ENCODE data around the gene TM7SF3. TPM values are rescaled to one million over a fixed set of nuclear protein-coding genes. Genes with fewer than 3 reads are reported as not detected.

TM7SF3 gene
- total RNA-seq, 3 donors from 2014 or later = 40.2 to 60.0 (median 56.1) TPM

DNA sequence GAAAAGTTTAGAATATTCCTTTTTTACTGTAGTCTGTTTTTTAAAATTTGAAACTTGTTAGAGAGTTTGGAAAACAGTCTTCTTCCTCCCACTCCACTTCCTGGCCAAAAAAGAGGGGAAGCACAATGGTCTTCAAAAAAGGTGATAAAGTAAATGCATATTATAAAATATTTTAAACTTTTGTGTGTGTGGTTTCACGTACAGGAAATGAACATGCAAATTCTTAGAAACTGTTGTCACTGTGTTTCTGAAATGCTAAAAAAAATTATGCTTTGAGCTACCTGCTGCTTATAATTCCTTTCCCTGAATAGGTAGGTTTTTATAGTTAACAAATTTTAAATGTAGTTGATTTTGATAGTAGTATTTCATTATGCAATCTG lies 73.0 kb downstream of the TM7SF3 start:
- intact Hi-C loops (cut with DNase I; ENCODE audit: low total_unique reads) = no loop called here
- Histone ChIP-seq H3K36me3 (no peaks in the 10 kb centered on the region), H3K4me1 (peaks cover 0 to 5% of the 10 kb centered on the region in 2 donors), H3K27me3 (no peaks in the 10 kb centered on the region), H3K9me3 (no peaks in the 10 kb centered on the region), H3K27ac (no peak overlapping the region), H3K4me3 (peak overlapping the region in 1 of 3 donors; percentile 10)
- no peak for DNase-seq (ENCODE audit: low spot score in 2 of 2)
- TF ChIP-seq, protein P1, sequence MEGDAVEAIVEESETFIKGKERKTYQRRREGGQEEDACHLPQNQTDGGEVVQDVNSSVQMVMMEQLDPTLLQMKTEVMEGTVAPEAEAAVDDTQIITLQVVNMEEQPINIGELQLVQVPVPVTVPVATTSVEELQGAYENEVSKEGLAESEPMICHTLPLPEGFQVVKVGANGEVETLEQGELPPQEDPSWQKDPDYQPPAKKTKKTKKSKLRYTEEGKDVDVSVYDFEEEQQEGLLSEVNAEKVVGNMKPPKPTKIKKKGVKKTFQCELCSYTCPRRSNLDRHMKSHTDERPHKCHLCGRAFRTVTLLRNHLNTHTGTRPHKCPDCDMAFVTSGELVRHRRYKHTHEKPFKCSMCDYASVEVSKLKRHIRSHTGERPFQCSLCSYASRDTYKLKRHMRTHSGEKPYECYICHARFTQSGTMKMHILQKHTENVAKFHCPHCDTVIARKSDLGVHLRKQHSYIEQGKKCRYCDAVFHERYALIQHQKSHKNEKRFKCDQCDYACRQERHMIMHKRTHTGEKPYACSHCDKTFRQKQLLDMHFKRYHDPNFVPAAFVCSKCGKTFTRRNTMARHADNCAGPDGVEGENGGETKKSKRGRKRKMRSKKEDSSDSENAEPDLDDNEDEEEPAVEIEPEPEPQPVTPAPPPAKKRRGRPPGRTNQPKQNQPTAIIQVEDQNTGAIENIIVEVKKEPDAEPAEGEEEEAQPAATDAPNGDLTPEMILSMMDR (IDR thresholded peaks at IDR 0.05) = no peak
- no peak for TF ChIP-seq POLR2AphosphoS5 (IDR thresholded peaks at IDR 0.05)
- TF ChIP-seq POLR2A (IDR thresholded peaks at IDR 0.05) = no peak

DNA sequence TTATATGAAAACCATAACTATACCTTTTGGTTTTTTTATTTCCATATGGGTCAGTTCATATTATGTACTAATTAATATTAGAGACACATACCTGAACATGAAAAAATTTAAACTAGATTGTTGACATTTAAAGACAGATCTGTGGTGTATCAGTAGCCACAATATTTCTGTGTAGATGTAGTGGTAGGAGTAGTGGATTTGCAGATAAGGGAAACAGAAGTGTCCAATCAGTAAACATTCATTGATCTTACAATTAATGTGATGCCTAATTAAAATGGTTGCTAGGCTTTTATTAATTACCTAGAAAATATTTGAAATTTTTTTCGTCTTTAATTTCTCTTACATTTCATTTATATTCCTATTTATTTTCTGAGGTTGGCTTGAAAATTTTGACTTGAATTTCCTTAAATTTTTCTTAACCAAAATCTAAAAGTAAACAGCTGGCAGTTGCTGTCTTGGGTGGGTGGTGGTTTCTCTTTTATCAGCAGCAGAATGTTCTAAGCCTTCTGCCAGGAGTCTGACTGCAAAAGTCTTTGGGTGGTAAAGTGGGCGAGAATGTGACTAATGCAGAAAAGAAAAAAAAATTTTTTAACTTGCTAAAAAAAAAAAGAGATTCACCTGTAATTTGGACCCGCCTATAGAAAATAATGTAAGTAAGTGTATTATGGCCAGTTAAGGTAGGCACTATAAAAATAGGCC lies 73.5 kb downstream of the TM7SF3 start:
- Histone ChIP-seq H3K27me3 (no peaks in the 10 kb centered on the region), H3K36me3 (no peaks in the 10 kb centered on the region), H3K27ac (no peak overlapping the region), H3K4me3 (peak overlapping the region in 2 of 3 donors; percentile 85 to 97), H3K9me3 (no peaks in the 10 kb centered on the region), H3K4me1 (peaks cover 0 to 10% of the 10 kb centered on the region in 2 donors)
- DNase-seq (ENCODE audit: low spot score in 2 of 2) = no peak
- intact Hi-C loops (cut with DNase I; ENCODE audit: low total_unique reads) = no loop called here
- TF ChIP-seq POLR2A (IDR thresholded peaks at IDR 0.05) (no peak), POLR2AphosphoS5 (IDR thresholded peaks at IDR 0.05) (no peak)
- TF ChIP-seq, protein P1 (IDR thresholded peaks at IDR 0.05) = no peak

DNA sequence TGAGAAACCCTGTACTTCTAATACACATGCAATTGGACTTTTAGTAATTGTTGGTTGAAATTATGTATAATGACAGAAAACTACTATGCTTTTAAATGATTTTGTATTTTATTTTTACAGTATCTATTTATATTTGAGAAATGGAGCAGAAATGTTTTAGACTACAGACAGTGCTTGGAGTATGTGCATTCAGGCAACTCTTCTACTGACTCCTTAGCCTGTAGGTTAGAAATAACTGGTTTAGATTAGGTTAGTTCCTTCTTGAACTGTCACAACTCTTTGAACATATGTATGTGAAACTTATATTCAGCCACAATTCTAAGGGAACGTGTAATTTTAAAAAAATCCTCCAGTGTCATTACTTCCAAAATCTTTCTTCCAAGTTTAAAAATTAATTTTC lies 74.2 kb downstream of the TM7SF3 start:
- no peak for DNase-seq (ENCODE audit: low spot score in 2 of 2)
- intact Hi-C loops (cut with DNase I; ENCODE audit: low total_unique reads) = no loop called here
- peaks cover 0 to 10% of the 10 kb centered on the region in 2 donors for H3K4me1 ChIP-seq

DNA sequence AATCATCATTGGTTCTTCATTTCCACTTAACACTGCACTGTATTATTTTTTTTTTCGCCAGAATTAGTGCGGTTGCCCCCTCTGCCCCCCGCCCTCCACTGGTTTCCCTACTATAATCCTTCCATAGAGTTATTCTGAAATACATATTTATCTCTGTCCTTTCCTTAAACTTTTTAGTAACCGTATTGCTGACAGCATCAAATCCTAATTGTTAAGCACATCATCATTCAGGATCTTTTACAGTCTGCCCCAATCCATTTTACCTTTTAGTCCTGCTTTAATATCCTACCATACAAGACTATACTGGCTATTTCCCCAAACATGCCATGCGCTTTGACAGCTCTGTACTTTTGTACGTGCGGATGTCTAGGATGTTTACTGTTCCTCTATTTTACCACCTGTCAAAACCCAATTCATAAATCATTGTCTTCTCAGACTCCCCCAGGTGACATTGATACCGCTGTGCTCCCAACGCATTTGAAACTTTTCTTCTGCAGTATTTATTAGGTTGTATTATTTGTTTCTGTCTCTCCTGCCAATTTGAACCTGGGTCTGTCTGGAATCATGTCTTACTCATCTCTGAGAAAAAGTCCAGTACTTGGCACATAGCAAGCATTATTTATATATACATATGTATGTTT lies 74.9 kb downstream of the TM7SF3 start:
- H3K4me1 ChIP-seq = peaks cover 0 to 10% of the 10 kb centered on the region in 2 donors
- no peak for DNase-seq (ENCODE audit: low spot score in 2 of 2)
- no peaks in the 10 kb centered on the region for H3K9me3 ChIP-seq
- H3K4me3 ChIP-seq = peak overlapping the region; percentile 85 to 97 (median 95)
- peak overlapping the region; percentile 95 for H3K27ac ChIP-seq
- H3K27me3 ChIP-seq = no peaks in the 10 kb centered on the region
- TF ChIP-seq, protein P1 (IDR thresholded peaks at IDR 0.05) = no peak
- TF ChIP-seq POLR2AphosphoS5 (IDR thresholded peaks at IDR 0.05) = no peak
- TF ChIP-seq POLR2A (IDR thresholded peaks at IDR 0.05) = no peak
- H3K36me3 ChIP-seq = no peaks in the 10 kb centered on the region
- intact Hi-C loops (cut with DNase I; ENCODE audit: low total_unique reads) = no loop called here

More for the DNA sequence above, 74.2 kb downstream of the TM7SF3 start:
- peak overlapping the region; percentile 85 to 97 (median 95) for H3K4me3 ChIP-seq
- no peaks in the 10 kb centered on the region for H3K36me3 ChIP-seq
- no peaks in the 10 kb centered on the region for H3K27me3 ChIP-seq
- H3K27ac ChIP-seq = no peak overlapping the region
- TF ChIP-seq POLR2A (IDR thresholded peaks at IDR 0.05) (no peak), POLR2AphosphoS5 (IDR thresholded peaks at IDR 0.05) (no peak)
- TF ChIP-seq, protein P1 (IDR thresholded peaks at IDR 0.05) = no peak
- no peaks in the 10 kb centered on the region for H3K9me3 ChIP-seq

DNA sequence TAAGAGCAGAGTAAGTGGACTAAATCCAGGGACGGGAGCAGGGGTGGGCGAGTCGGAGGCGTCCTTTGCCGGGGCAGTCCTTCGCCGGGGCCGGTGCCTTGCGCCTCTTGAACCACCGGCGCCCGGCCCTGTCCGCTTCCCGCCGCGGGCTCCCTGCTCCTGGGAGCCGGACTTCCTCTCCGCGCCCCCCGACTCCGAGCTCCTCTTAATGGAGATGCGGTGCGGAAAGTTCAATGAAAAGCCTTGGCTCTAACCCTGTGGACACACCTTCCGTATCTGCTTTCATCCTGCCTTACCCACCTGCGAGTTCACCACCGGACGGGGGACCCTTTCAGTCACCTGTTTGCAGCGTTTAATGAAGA lies 75.5 kb downstream of the TM7SF3 start:
- peaks cover 0 to 10% of the 10 kb centered on the region in 2 donors for H3K4me1 ChIP-seq
- no peak for DNase-seq (ENCODE audit: low spot score in 2 of 2)
- H3K9me3 ChIP-seq = no peaks in the 10 kb centered on the region
- intact Hi-C loops (cut with DNase I; ENCODE audit: low total_unique reads) = no loop called here
- peak overlapping the region; percentile 95 for H3K27ac ChIP-seq
- no peaks in the 10 kb centered on the region for H3K27me3 ChIP-seq
- H3K36me3 ChIP-seq = no peaks in the 10 kb centered on the region
- H3K4me3 ChIP-seq = peak overlapping the region; percentile 85 to 97 (median 95)
- TF ChIP-seq, protein P1 (IDR thresholded peaks at IDR 0.05) = no peak

Measured in breast epithelium (tissue), 4 donors.